Skin of body (tissue), 2 donors: Measurements from ENCODE around the gene PTPRS. TPM values are rescaled to one million over a fixed set of nuclear protein-coding genes. Genes with fewer than 3 reads are reported as not detected.

Experiments used
- DNase-seq: peaks from one replicate; lab custom pipeline; 2025; lab: John Stamatoyannopoulos, UW
- total RNA-seq: library from RNA; depleted of rRNA; stranded (reverse); fragments of >200 nt; gene quantifications from one replicate; pipeline ENCODE4 v1.2.3, GENCODE V29; 2014

PTPRS gene
- total RNA-seq, 1 donor from 2014 or later: 80.4 TPM

DNA sequence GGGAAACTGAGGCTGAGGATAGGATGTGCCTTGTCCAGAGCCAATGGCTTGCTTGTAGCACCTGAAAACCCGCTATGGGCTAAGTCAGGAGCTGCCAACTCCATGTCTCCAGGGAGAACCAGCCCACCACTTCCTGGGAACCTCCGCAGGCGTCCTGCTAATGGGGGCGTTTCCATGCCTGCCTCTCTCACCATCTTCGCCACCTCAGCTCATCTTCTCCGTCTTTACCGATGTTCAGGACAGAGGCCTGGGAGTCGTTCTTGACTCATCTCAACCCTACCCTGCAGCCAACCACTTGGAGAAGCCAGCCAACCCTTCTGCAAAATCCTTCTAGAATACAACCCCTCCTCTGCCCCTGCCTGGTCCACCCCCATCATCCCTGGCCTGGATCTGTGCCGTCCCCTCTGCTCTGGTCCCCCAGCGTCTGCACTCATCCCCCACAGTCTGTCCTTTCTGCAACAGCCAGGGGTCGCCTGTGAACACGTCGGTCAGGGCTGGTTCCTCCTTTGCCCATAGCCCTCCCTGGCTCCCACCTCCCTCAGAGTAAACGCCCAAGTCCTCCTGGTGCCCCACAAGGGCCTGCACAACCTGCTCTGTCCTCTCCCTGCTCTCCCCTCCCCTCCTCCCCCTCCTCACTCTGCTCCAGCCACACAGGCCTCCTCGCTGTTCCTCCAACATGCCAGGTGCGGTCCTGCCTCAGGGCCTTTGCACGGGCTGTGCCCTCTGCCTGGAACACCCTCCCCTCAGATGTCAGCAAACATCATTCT is 31.0 kb downstream of the PTPRS start:
- DNase-seq: no peak

- peak; percentile 27 for DNase-seq
Measured at GRCh38 chr19:5308451-5309437, 31.9 kb downstream of the PTPRS start.

GRCh38 chr19:5307655-5308054 is 33.0 kb downstream of the PTPRS start:
- DNase-seq: no peak

DNA sequence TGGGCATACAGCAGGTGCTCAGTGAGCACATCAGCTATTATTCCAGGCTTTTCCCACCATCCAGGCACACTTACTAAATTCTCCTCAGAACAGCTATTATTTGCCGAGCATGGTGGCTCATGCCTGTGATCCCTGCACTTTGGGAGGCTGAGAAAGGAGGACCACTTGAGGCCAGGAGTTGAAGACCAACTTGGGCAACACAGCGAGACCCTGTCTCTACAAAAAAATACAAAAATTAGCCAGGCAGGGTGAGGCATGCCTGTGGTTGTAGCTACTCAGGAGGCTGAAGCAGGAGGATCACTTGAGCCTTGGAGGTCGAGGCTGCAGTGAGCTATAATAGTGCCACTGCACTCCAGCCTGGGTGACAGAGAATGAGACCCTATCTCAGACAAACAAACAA is 35.4 kb downstream of the PTPRS start:
- no peak for DNase-seq

- no peak for DNase-seq
Measured at GRCh38 chr19:5304486-5304885, 36.1 kb downstream of the PTPRS start.

- no peak for DNase-seq
Measured at GRCh38 chr19:5303208-5303607, 37.4 kb downstream of the PTPRS start.

GRCh38 chr19:5302396-5302795 is 38.2 kb downstream of the PTPRS start:
- DNase-seq: no peak

DNA sequence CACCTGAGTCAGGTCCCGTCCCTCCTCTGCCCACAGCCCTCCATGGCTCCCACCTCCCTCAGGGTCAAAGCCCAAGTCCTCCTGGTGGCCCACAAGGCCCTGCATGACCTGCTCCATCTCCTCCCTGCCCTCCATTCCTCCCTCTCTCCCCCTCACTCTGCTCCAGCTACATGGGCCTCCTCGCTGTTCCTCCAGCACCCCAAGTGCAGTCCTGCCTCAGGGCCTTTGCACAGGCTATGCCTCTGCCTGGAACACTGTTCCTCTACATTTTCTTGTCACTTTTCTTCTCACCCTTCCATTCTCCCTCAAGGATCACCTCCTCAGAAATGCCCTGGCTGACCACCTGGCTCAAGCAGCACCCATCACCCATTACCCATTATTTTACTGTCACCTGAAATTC is 41.5 kb downstream of the PTPRS start:
- no peak for DNase-seq

GRCh38 chr19:5298471-5298901 is 42.1 kb downstream of the PTPRS start:
- DNase-seq: no peak

GRCh38 chr19:5297272-5297669 is 43.3 kb downstream of the PTPRS start:
- no peak for DNase-seq

GRCh38 chr19:5296457-5297271 is 43.9 kb downstream of the PTPRS start:
- DNase-seq: no peak

DNA sequence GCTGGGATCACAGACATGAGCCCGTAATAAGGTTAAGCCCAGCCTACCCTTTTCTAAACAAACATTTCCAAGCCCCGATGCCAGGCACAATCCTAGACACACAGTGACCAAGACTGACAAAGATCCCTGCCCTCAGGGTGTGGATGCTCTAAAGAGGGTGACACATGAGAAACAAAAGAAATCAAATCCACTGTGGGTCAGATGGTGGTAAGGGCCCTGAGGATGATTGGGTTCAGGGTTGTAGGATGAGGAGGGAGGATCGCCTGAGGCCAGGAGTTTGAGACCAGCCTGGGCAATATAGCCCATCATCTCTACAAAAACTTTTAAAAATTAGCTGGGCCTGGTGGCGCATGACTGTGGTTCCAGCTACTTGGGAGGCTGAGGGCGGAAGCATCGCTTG is 44.6 kb downstream of the PTPRS start:
- DNase-seq: no peak

GRCh38 chr19:5294403-5295160 is 46.0 kb downstream of the PTPRS start:
- DNase-seq: no peak

DNA sequence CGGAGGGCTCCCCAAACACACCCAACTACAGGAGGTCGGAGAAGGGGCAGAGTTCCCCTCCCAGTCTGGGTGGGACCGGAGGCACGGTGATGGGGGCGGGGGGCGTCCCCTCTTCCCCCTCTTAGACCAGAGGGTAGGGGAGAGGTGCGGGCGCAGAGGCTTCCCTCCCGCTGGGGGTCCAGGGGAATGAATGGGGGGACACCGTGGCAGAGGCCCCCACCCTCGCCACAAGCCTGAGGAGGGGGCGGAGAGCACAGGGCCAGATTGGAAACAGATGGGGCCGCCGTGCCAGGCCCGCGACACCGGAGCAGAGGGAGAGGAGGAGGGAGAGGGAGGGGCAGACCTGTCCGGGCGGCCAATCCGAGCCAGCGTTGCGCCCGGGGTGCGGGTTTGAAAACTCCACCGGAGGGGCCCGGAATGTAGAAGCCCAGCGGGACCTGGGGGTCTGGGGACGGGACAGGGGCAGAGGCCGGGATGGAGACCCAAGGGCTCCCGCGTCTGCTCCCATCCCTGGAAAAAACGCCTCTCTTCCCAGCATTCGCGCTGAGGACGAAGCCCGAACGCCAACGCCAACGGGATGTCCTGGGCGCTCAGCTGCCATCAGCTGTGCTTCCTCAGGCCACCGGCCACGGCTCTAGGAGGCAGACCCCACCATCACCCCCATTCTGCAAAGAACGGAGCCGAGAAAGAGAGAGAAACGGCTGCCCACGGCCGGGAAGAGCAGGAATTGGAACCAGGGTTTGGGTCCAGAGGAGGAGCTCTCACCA is 46.8 kb downstream of the PTPRS start:
- peak; percentile 62 for DNase-seq

DNA sequence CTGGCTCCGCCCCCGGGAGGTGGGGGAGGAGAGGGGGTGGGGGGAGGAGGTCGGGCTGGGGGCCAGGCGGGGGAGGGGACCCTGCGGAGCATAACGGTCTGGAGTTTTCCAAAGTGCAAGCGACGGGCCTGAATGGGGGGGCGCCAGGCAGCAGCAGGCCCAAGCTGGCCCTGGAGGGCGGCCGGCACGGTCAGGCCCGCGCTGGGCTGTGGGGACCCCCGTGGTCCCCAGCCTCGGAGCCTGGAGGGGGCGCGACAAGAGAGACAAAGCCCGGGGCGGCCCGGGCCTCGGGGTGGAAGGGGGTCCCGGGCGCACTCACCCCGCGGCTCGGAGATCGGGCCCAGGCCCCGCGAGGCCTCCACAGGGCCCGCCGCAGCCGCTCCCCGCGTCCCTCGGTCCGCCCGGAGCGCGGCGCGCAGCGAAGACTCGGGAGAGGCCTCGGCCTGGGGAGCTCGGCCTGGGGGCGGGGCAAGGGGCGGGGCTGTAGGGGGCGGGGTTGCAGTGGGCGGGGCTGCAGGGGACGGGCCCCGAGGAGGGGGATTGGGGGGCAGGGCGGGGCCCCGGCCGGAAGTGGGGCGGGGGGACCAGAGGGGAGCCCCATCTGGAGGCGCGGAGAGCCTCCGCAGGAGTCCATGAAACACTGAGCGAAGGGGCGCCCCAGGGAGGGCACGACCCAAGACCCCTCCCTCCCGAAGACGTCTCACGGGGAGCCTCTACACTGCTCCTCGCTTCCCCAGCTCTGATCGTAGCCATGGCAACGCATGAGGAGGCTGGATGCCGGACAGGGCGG is 47.6 kb downstream of the PTPRS start:
- peak; percentile 72 for DNase-seq

DNA sequence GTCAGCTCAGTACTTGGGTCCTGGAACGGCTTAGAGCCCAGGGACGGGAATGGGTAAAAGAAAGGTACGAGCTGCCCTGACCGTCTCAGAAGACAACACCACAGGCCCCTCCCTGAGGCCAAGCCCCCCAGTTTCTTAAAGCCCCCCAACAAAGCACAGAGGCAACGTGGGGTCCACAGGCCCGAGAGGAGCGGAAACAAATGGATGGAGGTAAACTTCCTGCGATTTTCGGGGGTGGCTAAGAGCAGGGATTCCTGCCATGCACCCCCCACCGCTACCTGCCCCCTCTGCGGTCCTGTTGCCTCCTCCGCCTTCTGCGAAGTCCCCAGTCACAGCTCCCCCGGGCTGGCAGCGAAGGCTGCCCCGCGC is 48.2 kb downstream of the PTPRS start:
- no peak for DNase-seq

GRCh38 chr19:5291588-5292193 is 48.9 kb downstream of the PTPRS start:
- no peak for DNase-seq
